ENCODE results near the gene NCAN.
A peak's percentile ranks its signal among the peaks of the same experiment; 100 is the strongest.

- peak; percentile 34; the same call in 1 of the 2 replicates for TF ChIP-seq ZBTB7A (IDR thresholded peaks at IDR 0.05; ENCODE audit: low read depth)
- no peak for TF ChIP-seq REST (IDR thresholded peaks at IDR 0.05; ENCODE audit: low read depth)
- no peak for TF ChIP-seq CEBPB (IDR thresholded peaks at IDR 0.05)
- TF ChIP-seq FOXM1 (IDR thresholded peaks at IDR 0.05; ENCODE audit: borderline replicate concordance, low read depth), result no peak
- peak; percentile 98 for TF ChIP-seq TAF1 (IDR thresholded peaks at IDR 0.05; ENCODE audit: low read depth)
- no peak for TF ChIP-seq CREB1 (IDR thresholded peaks at IDR 0.05; ENCODE audit: low read depth)
- TF ChIP-seq YY1 (IDR thresholded peaks at IDR 0.05; ENCODE audit: low read depth), result peak; percentile 85; the same call in 1 of the 2 replicates
- no peak for TF ChIP-seq EGR1 (IDR thresholded peaks at IDR 0.05)
These were observed 19.5 kb upstream of the NCAN start, which contains the start of the genes BORCS8 and RFXANK for GRCh38 chr19:19192078-19192882.
